SK-N-MC (cell line): ENCODE measurements around the gene KCNQ1.

Source experiments
- EZH2 ChIP-seq: fragments of 200-600 bp; sonication (generic); IDR thresholded peaks from one replicate; pipeline ENCODE4 v1.6.1; 2017; ENCODE audit warnings: antibody characterized with exemption
- POLR2AphosphoS5 ChIP-seq: IDR thresholded peaks from 2 replicates; pipeline ENCODE4 v1.6.1; 2012; ENCODE audit warnings: mild to moderate bottlenecking, low read depth, low read length, borderline replicate concordance

GRCh38 chr11:2742201-2742600 lies 297.4 kb downstream of the KCNQ1 start:
- TF ChIP-seq POLR2AphosphoS5 = no peak
- no peak for TF ChIP-seq EZH2
